COLO668 (cell line): ENCODE results near the gene OR5K3.
"Not testable (repeated sequence)": the region's sequence is repeated elsewhere in the genome, so short reads cannot be mapped to it uniquely, and the experiment has no call there.

Experiments
- DNase-seq: peaks from one replicate; lab custom pipeline; 2025; ENCODE audit not compliant: unreplicated experiment; lab: John Stamatoyannopoulos, UW

Gene OR5K3

GRCh38 chr3:98390366-98390765, at the start of gene OR5K3:
Gene OR5K3 (plus strand): TSS chr3:98390666. CDS start chr3:98390666, 0 bp downstream.
- no peak for DNase-seq

GRCh38 chr3:98341758-98342157, 48.7 kb upstream of the OR5K3 start:
- no peak for DNase-seq

- peak; percentile 8 for DNase-seq
Observed at GRCh38 chr3:98343647-98344507, 46.6 kb upstream of the OR5K3 start.

GRCh38 chr3:98350082-98350481, 40.4 kb upstream of the OR5K3 start:
- DNase-seq = no peak

- no peak for DNase-seq
Observed at GRCh38 chr3:98353554-98353953, 36.9 kb upstream of the OR5K3 start, which contains the start of gene OR5K4. Gene OR5K4 (plus strand): TSS chr3:98353854. CDS start chr3:98353854, 0 bp downstream.

GRCh38 chr3:98359250-98359649, 31.2 kb upstream of the OR5K3 start:
- DNase-seq = no peak

- no peak for DNase-seq
Observed at GRCh38 chr3:98359993-98360675, 30.3 kb upstream of the OR5K3 start.

GRCh38 chr3:98360681-98361080, 29.8 kb upstream of the OR5K3 start:
- no peak for DNase-seq

GRCh38 chr3:98361289-98361688, 29.2 kb upstream of the OR5K3 start:
- DNase-seq = no peak

- no peak for DNase-seq
Observed at GRCh38 chr3:98367464-98368246, 22.8 kb upstream of the OR5K3 start.

- no peak for DNase-seq
Observed at GRCh38 chr3:98371186-98371585, 19.3 kb upstream of the OR5K3 start.

- DNase-seq = no peak
Observed at GRCh38 chr3:98371853-98372252, 18.6 kb upstream of the OR5K3 start.

GRCh38 chr3:98372445-98372844, 18.0 kb upstream of the OR5K3 start:
- no peak for DNase-seq

GRCh38 chr3:98376631-98377030, 13.8 kb upstream of the OR5K3 start:
- no peak for DNase-seq

- no peak for DNase-seq
Observed at GRCh38 chr3:98388147-98388546, 2.3 kb upstream of the OR5K3 start.

- no peak for DNase-seq
Observed at GRCh38 chr3:98395101-98395500, 4.6 kb downstream of the OR5K3 start.

- DNase-seq = not testable (repeated sequence)
Observed at GRCh38 chr3:98396482-98396881, 6.0 kb downstream of the OR5K3 start.

- DNase-seq = no peak
Observed at GRCh38 chr3:98398513-98398912, 8.0 kb downstream of the OR5K3 start.

GRCh38 chr3:98402507-98402906, 12.0 kb downstream of the OR5K3 start:
- no peak for DNase-seq

- no peak for DNase-seq
Observed at GRCh38 chr3:98404010-98404409, 13.5 kb downstream of the OR5K3 start.

- no peak for DNase-seq
Observed at GRCh38 chr3:98406034-98406433, 15.6 kb downstream of the OR5K3 start.
